WTC11 (cell line): ENCODE data around the gene BAIAP2L2.

Experiments used
- CREB1 ChIP-seq: sonication (generic); formaldehyde crosslinking; IDR thresholded peaks from 2 replicates; pipeline ENCODE4 v1.8.0; 2023; ENCODE audit warnings: mild to moderate bottlenecking, missing genetic modification reagents
- CTCF ChIP-seq: fragments of 200-600 bp; IDR thresholded peaks from 2 replicates; pipeline ENCODE4 v1.8.0; 2022; ENCODE audit warnings: antibody characterized with exemption
- E2F4 ChIP-seq: sonication (generic); formaldehyde crosslinking; IDR thresholded peaks from 2 replicates; pipeline ENCODE4 v1.8.1; 2022; ENCODE audit warnings: low read depth, mild to moderate bottlenecking, moderate library complexity, missing genetic modification reagents, borderline replicate concordance
- MAX ChIP-seq: sonication (generic); formaldehyde crosslinking; IDR thresholded peaks from 2 replicates; pipeline ENCODE4 v1.8.0; 2022; ENCODE audit warnings: mild to moderate bottlenecking, missing genetic modification reagents
- MLX ChIP-seq: sonication (generic); formaldehyde crosslinking; IDR thresholded peaks from 2 replicates; pipeline ENCODE4 v1.8.1; 2023; ENCODE audit warnings: mild to moderate bottlenecking, missing genetic modification reagents, moderate library complexity
- SP1 ChIP-seq: sonication (generic); formaldehyde crosslinking; conservative IDR thresholded peaks from 2 replicates; pipeline ENCODE4 v1.8.1; 2022; ENCODE audit warnings: missing genetic modification reagents
- ZNF121 ChIP-seq: sonication (generic); formaldehyde crosslinking; IDR thresholded peaks from 2 replicates; pipeline ENCODE4 v1.8.0; 2023; ENCODE audit warnings: missing genetic modification reagents

GRCh38 chr22:38127869-38128268 is 17.4 kb upstream of the BAIAP2L2 start:
- no peak for TF ChIP-seq ZNF121
- no peak for TF ChIP-seq MAX (CRISPR knock-in tag)
- TF ChIP-seq MLX (CRISPR knock-in tag), result no peak
- TF ChIP-seq CREB1 (CRISPR knock-in tag), result no peak
- no peak for TF ChIP-seq SP1 (CRISPR knock-in tag)
- TF ChIP-seq CTCF, result no peak
- TF ChIP-seq E2F4 (CRISPR knock-in tag), result no peak
